IMR-90 (cell line): ENCODE data around the gene ABCC10. TPM values are rescaled to one million over a fixed set of nuclear protein-coding genes. Genes with fewer than 3 reads are reported as not detected.

Experiments used
- ATAC-seq: fragments of 200-7000 bp; cut with Tn5 transposase; 2 replicates; pipeline ENCODE4 v1.9.1; 2020; ENCODE audit warnings: low read depth, mild to moderate bottlenecking, moderate library complexity
- BruUV-seq: library from RNA; stranded (reverse); fragments of 400-500 nt; replicated peaks from 2 replicates; lab custom pipeline; 2021; lab: Mats Ljungman, UMichigan
- CTCF ChIA-PET: fragments of 300-600 bp; formaldehyde crosslinking; extraction: SDS; loops from one replicate; lab custom pipeline; 2021; ENCODE audit warnings: antibody characterized with exemption; lab: Yijun Ruan, JAX
- POLR2A ChIA-PET: fragments of 300-600 bp; sonication (Branson Sonifier 250); formaldehyde crosslinking; loops from one replicate; lab custom pipeline; 2022; ENCODE audit warnings: antibody characterized with exemption; ENCODE audit not compliant: unreplicated experiment; lab: Charles Lee
- DNase-seq: peaks from one replicate; pipeline ENCODE4 v3.0.0; 2013
- H2AFZ ChIP-seq: replicated peaks from 2 replicates; pipeline ENCODE3; 2013; ENCODE audit warnings: low read length, mild to moderate bottlenecking; ENCODE audit not compliant: poor library complexity
- H2AK5ac ChIP-seq: 2 replicates; pipeline ENCODE4 v1.6.1; 2013; ENCODE audit warnings: low read depth, low read length, inconsistent platforms
- H2AK9ac ChIP-seq: replicated peaks from 2 replicates; pipeline ENCODE3; 2013; ENCODE audit warnings: mild to moderate bottlenecking, low read depth, low read length, moderate library complexity; ENCODE audit not compliant: poor library complexity
- H2BK120ac ChIP-seq: 2 replicates; pipeline ENCODE4 v1.6.1; 2013; ENCODE audit warnings: low read depth, low read length, inconsistent platforms
- H2BK15ac ChIP-seq: 3 replicates; pipeline ENCODE4 v1.6.1; 2013; ENCODE audit warnings: low read depth, low read length, inconsistent platforms
- H2BK20ac ChIP-seq: 2 replicates; pipeline ENCODE4 v1.6.1; 2013; ENCODE audit warnings: low read depth, mild to moderate bottlenecking, inconsistent platforms, low read length, moderate library complexity
- H2BK5ac ChIP-seq: 2 replicates; pipeline ENCODE4 v1.6.1; 2013; ENCODE audit warnings: mild to moderate bottlenecking, low read depth, low read length, inconsistent platforms; ENCODE audit not compliant: poor library complexity, severe bottlenecking
- H3K14ac ChIP-seq: replicated peaks from 2 replicates; pipeline ENCODE4 v1.6.1; 2013; ENCODE audit warnings: low read depth, low read length, inconsistent platforms
- H3K18ac ChIP-seq: 2 replicates; pipeline ENCODE4 v1.6.1; 2013; ENCODE audit warnings: low read depth, low read length, control low read depth
- H3K23ac ChIP-seq: 2 replicates; pipeline ENCODE4 v1.6.1; 2013; ENCODE audit warnings: low read depth, low read length, inconsistent platforms
- H3K27ac ChIP-seq: 2 replicates; pipeline ENCODE4 v1.5.1; 2013; ENCODE audit warnings: mild to moderate bottlenecking, control low read depth, low read length; ENCODE audit not compliant: insufficient read depth
- H3K27me3 ChIP-seq: 2 replicates; pipeline ENCODE4 v1.6.1; 2013; ENCODE audit warnings: low read length; ENCODE audit not compliant: control insufficient read depth, insufficient read depth
- H3K36me3 ChIP-seq: 2 replicates; pipeline ENCODE4 v1.6.1; 2013; ENCODE audit warnings: low read length, mixed read lengths; ENCODE audit not compliant: control insufficient read depth, insufficient read depth
- H3K4ac ChIP-seq: 2 replicates; pipeline ENCODE4 v1.6.1; 2013; ENCODE audit warnings: low read depth, low read length, inconsistent platforms
- H3K4me1 ChIP-seq: 2 replicates; pipeline ENCODE4 v1.6.1; 2013; ENCODE audit warnings: low read length, mixed read lengths; ENCODE audit not compliant: control insufficient read depth, insufficient read depth
- H3K4me2 ChIP-seq: 2 replicates; pipeline ENCODE4 v1.6.1; 2013; ENCODE audit warnings: low read depth, mild to moderate bottlenecking, control low read depth, low read length, moderate library complexity
- H3K4me3 ChIP-seq: 2 replicates; pipeline ENCODE4 v1.5.1; 2013; ENCODE audit warnings: low read depth, mild to moderate bottlenecking, control low read depth, low read length, moderate library complexity; ENCODE audit not compliant: insufficient read depth
- H3K56ac ChIP-seq: 2 replicates; pipeline ENCODE4 v1.6.1; 2013; ENCODE audit warnings: low read length, inconsistent platforms; ENCODE audit not compliant: insufficient read depth; ENCODE audit errors: extremely low read depth
- H3K79me1 ChIP-seq, 2 experiments: 2 replicates each; pipeline ENCODE4 v1.6.1; 2013; ENCODE audit warnings: low read length in 2 of 2, inconsistent platforms in 1 of 2, low read depth in 1 of 2
- H3K9ac ChIP-seq: 2 replicates; pipeline ENCODE4 v1.6.1; 2013; ENCODE audit warnings: low read depth, low read length, control low read depth
- H3K9me1 ChIP-seq: 2 replicates; pipeline ENCODE4 v1.6.1; 2013; ENCODE audit warnings: low read length, inconsistent platforms; ENCODE audit not compliant: insufficient read depth
- H3K9me3 ChIP-seq: 2 replicates; pipeline ENCODE4 v1.6.1; 2013; ENCODE audit warnings: low read length; ENCODE audit not compliant: control insufficient read depth, insufficient read depth
- H4K20me1 ChIP-seq: 2 replicates; pipeline ENCODE4 v1.6.1; 2013; ENCODE audit warnings: low read length, inconsistent platforms; ENCODE audit not compliant: insufficient read depth
- H4K5ac ChIP-seq: 2 replicates; pipeline ENCODE4 v1.6.1; 2013; ENCODE audit warnings: mild to moderate bottlenecking, low read depth, low read length, control low read depth
- H4K8ac ChIP-seq, 2 experiments: 2 replicates each; pipeline ENCODE4 v1.6.1; 2013; ENCODE audit warnings: low read depth in 2 of 2, low read length in 2 of 2, control low read depth in 1 of 2, inconsistent platforms in 1 of 2
- H4K91ac ChIP-seq: 2 replicates; pipeline ENCODE4 v1.6.1; 2013; ENCODE audit warnings: low read depth, low read length, inconsistent platforms; ENCODE audit not compliant: insufficient read depth
- CEBPB ChIP-seq: IDR thresholded peaks from 2 replicates; pipeline ENCODE4 v1.6.1; 2012; ENCODE audit warnings: low read depth, low read length, improper control_type of control experiment
- CHD1 ChIP-seq: IDR thresholded peaks from 2 replicates; pipeline ENCODE4 v1.6.1; 2012; ENCODE audit warnings: low read depth, low read length, improper control_type of control experiment
- FOS ChIP-seq: fragments of 150-350 bp; IDR thresholded peaks from 2 replicates; pipeline ENCODE4 v1.6.1; 2016; ENCODE audit warnings: low read depth, low read length
- MAFK ChIP-seq: IDR thresholded peaks from 2 replicates; pipeline ENCODE4 v1.6.1; 2012; ENCODE audit warnings: low read depth, low read length, improper control_type of control experiment
- MAZ ChIP-seq: IDR thresholded peaks from 2 replicates; pipeline ENCODE4 v1.6.1; 2012; ENCODE audit warnings: low read depth, mild to moderate bottlenecking, low read length, improper control_type of control experiment, moderate library complexity, borderline replicate concordance
- NFE2L2 ChIP-seq: fragments of 150-350 bp; IDR thresholded peaks from 2 replicates; pipeline ENCODE4 v1.6.1; 2016; ENCODE audit warnings: low read depth, mild to moderate bottlenecking, low read length
- POLR2A ChIP-seq: IDR thresholded peaks from 2 replicates; pipeline ENCODE4 v1.6.1; 2012; ENCODE audit warnings: mild to moderate bottlenecking, low read depth, low read length
- RAD21 ChIP-seq: IDR thresholded peaks from 2 replicates; pipeline ENCODE4 v1.6.1; 2012; ENCODE audit warnings: low read length, improper control_type of control experiment
- RCOR1 ChIP-seq: IDR thresholded peaks from 2 replicates; pipeline ENCODE4 v1.6.1; 2012; ENCODE audit warnings: mild to moderate bottlenecking, low read length, improper control_type of control experiment; ENCODE audit not compliant: insufficient replicate concordance
- RFX5 ChIP-seq: IDR thresholded peaks from 2 replicates; pipeline ENCODE4 v1.8.0; 2012; ENCODE audit warnings: low read depth, mild to moderate bottlenecking, low read length, moderate library complexity
- SMC3 ChIP-seq: fragments of 150-350 bp; IDR thresholded peaks from 2 replicates; pipeline ENCODE4 v1.6.1; 2016; ENCODE audit warnings: low read depth, mild to moderate bottlenecking, antibody characterized with exemption, low read length, moderate library complexity
- WGBS, 2 experiments: methylation state at CpG; one replicate each; pipeline versions ENCODE4 v1.1.5 to v1.1.7; 2013; ENCODE audit warnings: missing lambda C conversion rate in 2 of 2; ENCODE audit not compliant: insufficient read length in 1 of 2; ENCODE audit errors: extremely low coverage in 2 of 2; 5-methylcytosine and 5-hydroxymethylcytosine counted together
- dilution Hi-C: fragments of 300-500 bp; cut with HindIII; formaldehyde crosslinking; loops from one replicate; pipeline ENCODE4 v1.14.3; 2018; ENCODE audit warnings: low sequenced_read_pairs; ENCODE audit not compliant: unreplicated experiment
- in situ Hi-C: fragments of 300-500 bp; cut with MboI; formaldehyde crosslinking; loops from 3 replicates; pipeline ENCODE4 v1.14.3; 2019; ENCODE audit warnings: low sequenced_read_pairs, inconsistent platforms, mixed read lengths
- intact Hi-C: fragments of 100-400 bp; cut with micrococcal nuclease; formaldehyde crosslinking; loops from 2 replicates; pipeline ENCODE4 v1.10.0; 2022
- polyA plus RNA-seq, 3 experiments: library from polyadenylated mRNA; depleted of rRNA; stranded (reverse); fragments of >200 nt; gene quantifications; 2 replicates each; pipeline ENCODE4 v1.2.3, GENCODE V29; 2012; ENCODE audit warnings: low replicate concordance in 1 of 3
- total RNA-seq: library from RNA; depleted of rRNA; stranded (reverse); fragments of >200 nt; gene quantifications from 2 replicates; pipeline ENCODE4 v1.2.3, GENCODE V29; 2012

Gene ABCC10
- total and polyA plus RNA-seq, 2 of the 4 experiments (the other 2 are of a cell fraction) = 7.0 to 26.3 TPM

GRCh38 chr6:43442935-43443334, 15.6 kb downstream of the ABCC10 start:
- H4K20me1 ChIP-seq = no peaks in the 10 kb centered on the region; the same call in 1 of the 2 replicates

More at GRCh38 chr6:43442935-43443334, 15.6 kb downstream of the ABCC10 start:
- Histone ChIP-seq H3K9me3 (no peaks in the 10 kb centered on the region), H3K79me1 (no peaks in the 10 kb centered on the region), H2BK15ac (no peak overlapping the region), H2BK20ac (no peak overlapping the region), H3K4ac (no peak overlapping the region), H2AK9ac (no peak overlapping the region), H3K18ac (no peak overlapping the region), H2BK5ac (no peak overlapping the region), H3K56ac (no peak overlapping the region), H3K4me1 (no peaks in the 10 kb centered on the region), H3K27ac (no peak overlapping the region), H3K14ac (no peak overlapping the region), H3K9ac (no peak overlapping the region), H3K36me3 (peaks cover 44% of the 10 kb centered on the region), H2AK5ac (no peak overlapping the region), H2BK120ac (no peak overlapping the region), H3K4me2 (no peak overlapping the region), H3K9me1 (no peaks in the 10 kb centered on the region), H4K91ac (no peak overlapping the region), H3K4me3 (no peak overlapping the region), H4K5ac (no peak overlapping the region), H2AFZ (no peak overlapping the region), H3K27me3 (no peaks in the 10 kb centered on the region), H3K23ac (no peak overlapping the region), H4K8ac (no peak overlapping the region)
- BruUV-seq = no TSS peak
- WGBS, 2 experiments = 95% methylated on average over 10 of the region's 14 CpGs; no CpG with 5 or more reads in 1 of the 2 experiments
- dilution Hi-C loops (no loop called here), intact Hi-C loops (no loop called here), in situ Hi-C loops (loop anchor here (10.0 kb wide), 1 partner anchor 52 kb away; no protein-coding TSS in a partner anchor)
- ATAC-seq (no peak), DNase-seq (no peak)
- CTCF ChIA-PET = interaction anchor here (0.6 kb wide), 1 partner anchor 42 kb away, joined by 3 read pairs; no protein-coding TSS in a partner anchor
- no peak for TF ChIP-seq RAD21
- no peak for TF ChIP-seq FOS
- TF ChIP-seq POLR2A = no peak
- TF ChIP-seq SMC3 = no peak
- no peak for TF ChIP-seq CHD1
- no peak for TF ChIP-seq MAFK
- TF ChIP-seq NFE2L2 = no peak
- no peak for TF ChIP-seq CEBPB
- no peak for TF ChIP-seq RCOR1
- TF ChIP-seq RFX5 = no peak
- TF ChIP-seq MAZ = no peak
- POLR2A ChIA-PET = no interaction called here
